Astrocyte of the spinal cord (primary cell): ENCODE results near the gene MXD3.
A peak's percentile ranks its signal among the peaks of the same experiment; 100 is the strongest.

Experiments used
- DNase-seq: peaks from one replicate; pipeline ENCODE4 v3.0.0; 2011; ENCODE audit warnings: low read depth, low spot score
- H3K4me3 ChIP-seq: 2 replicates; pipeline ENCODE4 v1.5.1; 2011; ENCODE audit warnings: low read depth, mild to moderate bottlenecking, low read length, moderate library complexity
- CTCF ChIP-seq: IDR thresholded peaks from 2 replicates; pipeline ENCODE4 v1.5.1; 2012; ENCODE audit warnings: low read depth, mild to moderate bottlenecking, low read length, inconsistent platforms
- in situ Hi-C: cut with HindIII; loops from 2 replicates; pipeline ENCODE4 v1.10.0; 2017; ENCODE audit warnings: low sequenced_read_pairs

Gene MXD3

GRCh38 chr5:177351392-177352329 is 40.0 kb upstream of the MXD3 start, which contains the start of gene LMAN2:
LMAN2 (minus strand) TSS chr5:177351668; CDS start chr5:177351647, 21 bp downstream.
- peak; percentile 96 for DNase-seq
- peak within 1 kb of the TSS; percentile 83 for H3K4me3 ChIP-seq
- in situ Hi-C loops, result no loop called here
- TF ChIP-seq CTCF, result no peak

- no peak for TF ChIP-seq CTCF
- peak overlapping the region; percentile 83 for H3K4me3 ChIP-seq
- DNase-seq, result no peak
- in situ Hi-C loops, result no loop called here
These were observed 39.2 kb upstream of the MXD3 start for GRCh38 chr5:177350776-177351391.

- H3K4me3 ChIP-seq, result no peak overlapping the region
- DNase-seq, result no peak
- TF ChIP-seq CTCF, result no peak
- in situ Hi-C loops, result no loop called here
These were observed 38.1 kb upstream of the MXD3 start for GRCh38 chr5:177349762-177350161.

- no peak for DNase-seq
- H3K4me3 ChIP-seq, result no peak overlapping the region
- in situ Hi-C loops, result no loop called here
- TF ChIP-seq CTCF, result no peak
These were observed 37.6 kb upstream of the MXD3 start for GRCh38 chr5:177349362-177349647.

GRCh38 chr5:177347699-177348098 is 36.0 kb upstream of the MXD3 start:
- no peak overlapping the region for H3K4me3 ChIP-seq
- DNase-seq, result no peak
- TF ChIP-seq CTCF, result no peak
- in situ Hi-C loops, result no loop called here

- no peak overlapping the region for H3K4me3 ChIP-seq
- no peak for DNase-seq
- in situ Hi-C loops, result no loop called here
- no peak for TF ChIP-seq CTCF
These were observed 35.1 kb upstream of the MXD3 start for GRCh38 chr5:177346820-177347219.
